Neural cell (in vitro differentiated cells): ENCODE data around the gene ATP6V1E1.

ENCODE experiments used
- EZH2 ChIP-seq: fragments of 200-600, 300-800 bp; shearing (Covaris generic), sonication (generic); IDR thresholded peaks from 2 replicates; pipeline ENCODE4 v1.6.1; 2014; ENCODE audit warnings: antibody characterized with exemption, low read length, borderline replicate concordance, mild to moderate bottlenecking; ENCODE audit not compliant: insufficient read depth, poor library complexity, severe bottlenecking
- TF ChIP-seq, protein P1 (sequence below): fragments of 450-650 bp; IDR thresholded peaks from 2 replicates; pipeline ENCODE4 v1.5.1; 2014; ENCODE audit warnings: antibody characterized with exemption, mild to moderate bottlenecking, moderate library complexity; ENCODE audit not compliant: poor library complexity, severe bottlenecking

DNA sequence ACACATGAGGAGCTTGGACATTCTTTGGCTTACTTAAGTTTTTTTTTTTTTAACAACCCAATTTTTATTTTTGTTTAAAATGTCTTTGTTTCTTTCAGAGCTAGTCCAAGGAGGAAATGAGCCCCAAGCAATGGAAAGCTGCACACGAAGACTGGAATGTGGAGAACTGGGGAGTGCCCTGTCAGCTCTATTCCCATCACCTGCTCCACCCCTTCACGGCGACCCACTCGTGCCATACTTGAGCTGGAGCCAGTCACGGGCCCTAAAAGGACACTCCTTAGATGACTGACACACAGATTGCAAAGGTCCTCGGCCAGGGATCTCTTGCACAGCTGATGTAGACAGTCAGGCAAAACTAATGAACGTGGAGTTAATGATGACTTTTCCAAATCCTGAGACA, 75.8 kb downstream of the ATP6V1E1 start:
- TF ChIP-seq, protein P1, sequence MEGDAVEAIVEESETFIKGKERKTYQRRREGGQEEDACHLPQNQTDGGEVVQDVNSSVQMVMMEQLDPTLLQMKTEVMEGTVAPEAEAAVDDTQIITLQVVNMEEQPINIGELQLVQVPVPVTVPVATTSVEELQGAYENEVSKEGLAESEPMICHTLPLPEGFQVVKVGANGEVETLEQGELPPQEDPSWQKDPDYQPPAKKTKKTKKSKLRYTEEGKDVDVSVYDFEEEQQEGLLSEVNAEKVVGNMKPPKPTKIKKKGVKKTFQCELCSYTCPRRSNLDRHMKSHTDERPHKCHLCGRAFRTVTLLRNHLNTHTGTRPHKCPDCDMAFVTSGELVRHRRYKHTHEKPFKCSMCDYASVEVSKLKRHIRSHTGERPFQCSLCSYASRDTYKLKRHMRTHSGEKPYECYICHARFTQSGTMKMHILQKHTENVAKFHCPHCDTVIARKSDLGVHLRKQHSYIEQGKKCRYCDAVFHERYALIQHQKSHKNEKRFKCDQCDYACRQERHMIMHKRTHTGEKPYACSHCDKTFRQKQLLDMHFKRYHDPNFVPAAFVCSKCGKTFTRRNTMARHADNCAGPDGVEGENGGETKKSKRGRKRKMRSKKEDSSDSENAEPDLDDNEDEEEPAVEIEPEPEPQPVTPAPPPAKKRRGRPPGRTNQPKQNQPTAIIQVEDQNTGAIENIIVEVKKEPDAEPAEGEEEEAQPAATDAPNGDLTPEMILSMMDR: no peak
- no peak for TF ChIP-seq EZH2
